CD4-positive, alpha-beta T cell treated with Interleukin-17A for 1 hour (primary cell): ENCODE measurements around the gene OXT.
A peak's percentile ranks its signal among the peaks of the same experiment; 100 is the strongest.
"Not testable (repeated sequence)": the region's sequence is repeated elsewhere in the genome, so short reads cannot be mapped to it uniquely, and the experiment has no call there.

ENCODE experiments used
- DNase-seq: peaks from one replicate; pipeline ENCODE4 v3.0.0-alpha.2; 2020

The OXT gene

DNA sequence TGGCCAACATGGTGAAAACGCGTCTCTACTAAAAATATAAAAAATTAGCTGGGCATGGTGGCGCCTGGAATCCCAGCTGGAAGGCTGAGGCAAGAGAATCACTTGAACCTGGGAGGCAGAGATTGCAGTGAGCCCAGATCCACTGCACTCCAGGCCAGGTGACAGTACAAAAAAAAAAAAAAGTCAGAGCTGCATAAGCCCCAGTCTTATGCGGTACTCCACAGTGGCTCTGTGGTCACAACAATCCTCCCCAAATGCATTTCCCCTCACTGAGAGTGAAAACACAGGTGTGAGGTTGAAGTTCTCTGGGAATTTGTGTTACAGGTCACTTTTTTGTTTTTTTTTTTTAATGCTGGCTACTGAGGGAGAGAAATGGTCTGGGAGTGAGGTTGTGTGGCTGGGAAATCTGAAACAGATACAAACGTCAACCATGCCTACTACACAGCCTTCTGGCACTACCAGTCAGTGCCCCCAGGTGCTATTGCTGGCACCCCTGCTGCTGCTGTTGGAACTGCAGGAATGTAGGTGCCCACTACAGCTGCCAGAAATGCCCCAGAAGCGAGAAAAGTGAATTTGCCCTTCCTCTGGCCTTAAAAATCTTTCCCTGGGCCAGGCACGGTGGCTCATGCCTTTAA is 19.9 kb upstream of the OXT start:
- DNase-seq, result no peak

GRCh38 chr20:3059489-3059888 is 11.9 kb upstream of the OXT start:
- no peak for DNase-seq

DNA sequence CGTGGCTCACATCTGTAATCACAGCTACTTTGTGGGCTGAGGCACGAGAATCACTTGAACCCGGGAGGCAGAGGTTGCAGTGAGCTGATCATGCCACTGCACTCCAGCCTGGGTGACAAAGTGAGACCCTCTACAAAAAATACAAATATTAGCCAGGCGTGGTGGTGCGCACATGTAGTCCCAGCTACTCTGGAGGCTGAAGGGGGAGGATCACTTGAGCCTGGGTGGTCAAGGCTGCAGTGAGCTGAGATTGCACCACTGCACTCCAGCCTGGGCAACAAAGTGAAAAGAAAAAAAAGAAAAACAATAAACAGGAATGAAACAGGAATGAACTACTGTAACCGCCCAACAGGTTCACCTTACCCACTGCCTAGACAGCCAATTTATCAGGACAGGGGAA is 7.3 kb upstream of the OXT start:
- not testable (repeated sequence) for DNase-seq

GRCh38 chr20:3067139-3068014 is 4.0 kb upstream of the OXT start:
- no peak for DNase-seq

DNA sequence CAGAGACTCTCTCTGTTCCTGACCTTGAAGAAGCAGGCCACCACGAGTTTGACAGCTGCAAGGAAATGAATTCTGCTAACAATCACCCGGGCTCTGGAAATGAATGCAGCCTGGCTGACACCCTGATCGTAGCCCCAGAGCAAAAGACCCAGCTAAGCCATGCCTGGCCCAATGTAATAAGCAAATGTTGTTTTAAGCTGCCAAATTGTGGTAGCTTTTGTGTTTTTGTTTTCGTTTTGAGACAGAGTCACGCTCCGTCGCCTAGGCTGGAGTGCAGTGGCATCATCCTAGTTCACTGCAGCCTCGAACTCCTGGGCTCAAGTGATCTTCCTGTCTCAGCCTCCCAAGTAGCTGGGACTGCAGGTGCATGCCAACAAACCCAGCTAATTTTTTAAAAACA is 3.3 kb upstream of the OXT start:
- DNase-seq, result no peak

DNA sequence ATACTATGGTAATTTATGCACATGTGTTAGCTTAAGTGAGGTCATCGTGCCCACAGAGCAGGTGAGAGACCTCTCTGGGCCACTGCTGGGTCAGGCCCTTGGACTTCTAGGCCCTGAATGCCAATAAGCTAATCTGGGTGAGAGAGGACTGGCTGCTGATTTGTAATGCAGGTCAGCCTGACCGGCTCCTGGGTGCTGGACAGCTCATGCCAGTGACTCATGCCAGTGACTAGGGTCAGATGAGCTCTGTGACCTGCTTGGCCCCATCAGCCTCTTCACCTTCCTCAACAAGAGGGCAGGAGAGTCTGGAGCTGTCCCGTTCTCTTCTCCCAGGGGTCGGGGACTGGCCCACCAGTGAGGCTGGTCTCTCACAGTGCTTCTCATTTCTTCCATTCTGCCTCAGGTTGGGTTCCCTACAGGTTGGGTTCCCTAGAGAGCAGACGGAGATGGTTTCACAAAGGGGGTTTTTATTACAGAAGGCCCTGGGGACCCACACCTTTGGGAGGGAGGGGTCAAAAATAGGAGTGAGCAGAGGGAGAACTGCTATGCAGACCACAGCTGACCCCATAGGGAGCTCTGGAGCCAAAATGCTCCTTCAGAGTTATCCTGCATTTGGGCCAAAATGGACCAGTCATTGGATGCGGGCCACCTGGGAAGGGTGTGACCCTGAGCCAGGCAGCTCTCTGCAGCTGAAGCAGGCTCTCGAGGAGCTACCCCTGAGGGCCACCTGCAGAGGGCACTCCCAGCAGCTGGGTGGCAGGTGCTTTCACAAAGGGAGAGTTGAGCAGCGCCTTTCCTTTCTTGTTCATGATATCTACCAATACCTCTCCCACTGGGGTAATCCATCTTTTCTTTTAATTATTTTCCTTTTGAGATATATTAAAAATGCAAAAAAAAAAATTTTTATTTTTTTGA is 2.2 kb upstream of the OXT start:
- DNase-seq, result peak; percentile 36

DNA sequence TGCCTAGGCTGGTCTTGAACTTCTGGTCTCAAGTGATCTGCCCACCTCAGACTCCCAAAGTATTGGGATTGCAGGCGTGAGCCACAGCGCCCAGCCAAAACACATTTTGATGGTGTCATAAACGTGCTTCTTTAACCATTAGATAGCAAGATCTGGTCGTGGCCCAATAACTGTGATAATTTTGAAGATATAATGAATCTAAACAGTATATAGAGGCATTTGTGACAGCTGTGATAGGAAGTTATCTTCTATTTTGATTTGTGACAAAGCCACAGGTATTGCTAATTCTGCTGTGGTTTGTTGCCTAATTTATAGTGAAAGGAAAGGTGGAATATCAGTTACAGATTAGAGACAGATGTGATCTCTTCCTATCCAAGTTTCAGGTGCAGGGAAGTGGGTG is 695 bp upstream of the OXT start:
- DNase-seq, result no peak

GRCh38 chr20:3071266-3071609 is 182 bp upstream of the OXT start:
- DNase-seq, result no peak

GRCh38 chr20:3072530-3073250 is 1.3 kb downstream of the OXT start:
- DNase-seq, result no peak

GRCh38 chr20:3073251-3073643 is 1.8 kb downstream of the OXT start:
- DNase-seq, result not testable (repeated sequence)

DNA sequence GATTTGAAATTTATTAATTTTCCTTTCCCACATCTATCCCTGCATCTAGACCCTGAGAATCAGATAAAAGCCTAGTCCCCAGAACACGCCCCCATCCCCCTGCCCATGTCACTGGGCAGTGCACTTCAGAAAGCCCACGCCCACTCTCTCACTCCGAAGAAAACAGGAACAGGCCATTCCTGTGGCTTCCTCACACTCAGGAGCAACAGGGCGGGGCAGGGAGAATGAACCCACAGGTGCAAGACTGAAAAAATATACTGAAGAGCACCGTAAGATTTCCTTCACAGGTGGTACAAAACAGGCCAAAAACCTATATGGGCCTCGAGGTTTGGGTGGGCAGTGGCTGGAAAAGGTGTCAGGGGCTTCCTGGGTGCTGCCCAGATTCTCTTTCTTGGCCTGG is 3.4 kb downstream of the OXT start:
- no peak for DNase-seq

- not testable (repeated sequence) for DNase-seq
Observed at GRCh38 chr20:3075315-3075714, 3.9 kb downstream of the OXT start.

DNA sequence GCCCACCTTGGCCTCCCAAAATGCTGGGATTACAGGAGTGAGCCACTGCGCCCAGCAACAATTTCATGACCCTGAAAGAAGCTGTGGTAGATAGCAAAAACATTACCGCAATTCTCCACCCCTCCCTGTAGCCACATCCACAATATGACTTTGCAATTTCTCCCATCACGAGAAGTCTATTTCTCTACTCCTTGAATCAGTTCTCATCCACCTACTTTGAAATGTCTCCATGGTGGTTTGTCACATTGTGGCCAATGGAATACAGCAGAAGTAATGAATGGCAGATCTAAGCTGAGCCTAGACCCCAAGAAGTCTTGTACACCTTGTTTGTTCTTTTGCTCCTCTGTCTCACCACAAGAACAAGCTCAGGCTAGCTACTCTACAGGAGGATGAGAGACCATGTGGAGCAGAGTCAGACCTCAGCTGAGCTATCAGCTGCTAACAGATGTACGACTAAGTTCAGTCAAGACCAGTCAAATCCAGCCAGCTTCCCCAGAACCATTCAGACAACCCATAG is 6.3 kb downstream of the OXT start:
- no peak for DNase-seq

GRCh38 chr20:3080939-3081388 is 9.5 kb downstream of the OXT start:
- no peak for DNase-seq

GRCh38 chr20:3081641-3082040 is 10.2 kb downstream of the OXT start:
- no peak for DNase-seq

DNA sequence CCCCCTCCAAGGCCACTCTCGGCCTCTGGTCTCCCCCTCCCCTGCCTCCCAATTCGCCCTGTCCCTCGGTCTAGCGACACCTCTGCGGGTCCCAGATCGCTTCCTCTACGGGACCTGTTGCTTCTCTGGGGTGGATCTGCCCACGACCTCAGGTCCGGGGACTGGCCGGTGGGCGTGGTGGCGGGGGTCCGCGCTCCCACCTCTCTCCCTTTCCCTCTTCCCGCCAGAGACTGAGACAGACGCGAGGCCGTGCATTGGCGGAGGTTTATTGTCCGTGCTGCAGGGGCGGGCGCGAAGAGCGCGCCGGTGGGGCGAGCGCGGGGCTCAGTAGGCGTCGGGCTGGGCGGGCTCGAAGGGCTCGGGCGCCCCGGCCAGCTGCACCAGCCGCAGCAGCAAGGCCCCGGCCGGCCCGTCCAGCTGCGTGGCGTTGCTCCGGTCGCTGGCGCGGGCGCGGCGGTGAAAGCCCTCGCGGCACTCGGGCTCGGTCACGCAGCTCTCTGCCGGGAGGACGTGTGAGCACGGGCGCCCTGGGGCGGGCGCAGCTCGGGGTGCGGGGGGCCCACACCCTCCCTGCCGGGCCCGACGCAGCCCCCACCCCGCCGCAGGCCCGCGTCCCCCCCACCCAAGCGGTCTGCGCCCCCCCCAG is 11.0 kb downstream of the OXT start:
- no peak for DNase-seq

DNA sequence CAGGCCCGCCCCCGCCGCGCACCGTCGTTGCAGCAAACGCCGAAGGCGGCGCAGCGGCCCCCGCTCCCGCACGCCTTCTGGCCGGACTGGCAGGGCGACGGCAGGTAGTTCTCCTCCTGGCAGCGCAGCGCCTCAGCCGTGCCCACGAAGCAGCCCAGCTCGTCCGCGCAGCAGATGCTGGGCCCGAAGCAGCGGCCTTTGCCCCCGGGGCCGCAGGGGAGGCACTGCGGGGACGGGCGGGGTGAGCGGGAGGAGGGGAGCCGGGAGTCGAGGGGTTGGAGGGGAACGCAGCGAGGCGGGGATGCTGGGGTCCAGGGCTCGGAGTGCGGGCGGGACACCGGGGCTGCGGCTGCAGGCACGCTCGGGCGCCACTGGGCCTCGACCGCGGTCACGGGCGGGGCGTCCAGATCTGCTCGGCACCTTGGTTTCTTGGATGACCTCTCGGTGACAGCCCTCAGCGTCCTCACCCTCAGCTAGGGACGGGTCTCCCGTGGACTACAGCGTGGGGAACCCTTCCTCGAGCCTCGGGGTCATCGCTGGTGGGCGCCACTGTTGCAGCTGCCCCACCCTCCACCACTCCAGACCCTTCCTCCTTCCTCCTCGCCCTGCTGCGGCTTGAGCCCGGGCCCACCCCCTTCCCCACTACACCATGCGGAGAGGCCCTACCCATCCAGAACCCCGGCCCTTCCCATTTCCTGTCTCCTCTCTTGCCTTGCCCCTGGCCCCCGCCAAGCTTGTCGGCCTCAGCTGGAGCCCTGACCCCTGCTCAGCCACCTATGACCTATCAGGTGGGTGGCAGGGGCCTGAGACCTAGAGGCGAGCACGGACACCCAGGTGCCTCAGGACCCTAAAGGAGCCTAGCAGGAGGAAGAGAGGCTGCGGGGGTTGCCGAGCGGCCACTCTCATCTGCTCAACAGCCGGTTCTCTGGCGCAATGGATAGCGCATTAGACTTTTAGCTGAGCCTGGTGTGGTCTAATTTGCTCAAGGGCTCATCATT is 11.8 kb downstream of the OXT start:
- no peak for DNase-seq

- no peak for DNase-seq
Observed at GRCh38 chr20:3084283-3084985, 13.0 kb downstream of the OXT start, which contains the start of gene AVP. TSS of gene AVP (minus strand) at chr20:3084724. CDS start at chr20:3084674, 50 bp downstream.

- no peak for DNase-seq
Observed at GRCh38 chr20:3084986-3085360, 13.6 kb downstream of the OXT start.

GRCh38 chr20:3085571-3086072 is 14.2 kb downstream of the OXT start:
- DNase-seq, result no peak
